Stimulated activated CD4-positive, alpha-beta T cell treated with anti-CD3 and anti-CD28 coated beads, Interleukin-15, amount 100 ng/mL, for 24 hours (primary cell): ENCODE measurements around the gene TMOD1.

Source experiments
- DNase-seq: peaks from one replicate; pipeline ENCODE4 v3.0.0-alpha.2; 2020

The TMOD1 gene

DNA sequence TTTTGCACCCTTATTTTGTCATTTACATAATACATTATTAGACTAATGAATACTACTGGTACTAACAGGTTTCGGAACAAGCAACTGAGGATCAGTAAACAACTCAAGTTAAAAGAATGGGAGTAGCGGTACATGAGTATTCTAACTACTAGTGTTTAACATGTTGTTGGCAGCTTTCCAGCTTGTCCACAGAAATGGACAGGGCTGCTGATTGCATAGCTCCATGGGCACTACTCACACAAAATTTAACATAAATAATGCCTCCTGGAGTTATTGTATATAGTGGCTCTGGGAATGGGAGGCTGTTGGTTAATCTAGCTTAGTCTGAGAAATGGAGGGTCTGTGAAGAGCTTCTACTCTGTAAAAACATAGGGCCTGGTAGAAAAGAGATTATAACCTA, 138.9 kb downstream of the TMOD1 start:
- DNase-seq = no peak

DNA sequence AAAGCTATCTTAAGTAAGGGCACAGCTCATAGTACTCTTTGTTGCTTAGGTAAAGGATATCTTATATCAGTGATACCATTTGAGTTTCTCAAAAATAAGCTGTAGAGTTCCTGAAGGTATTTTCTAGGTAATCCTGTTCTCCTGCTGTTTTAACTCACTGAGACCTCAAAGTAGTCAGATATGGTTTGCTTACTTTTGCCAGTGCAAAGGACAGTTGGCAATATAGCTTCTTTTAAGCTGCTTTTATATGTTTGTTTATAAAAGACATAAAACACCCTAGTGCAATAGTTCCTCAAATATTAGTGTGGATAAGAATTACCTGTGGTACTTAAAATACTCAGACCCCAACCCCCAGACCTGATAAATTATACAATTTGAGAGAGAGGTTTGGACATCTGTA, 144.3 kb downstream of the TMOD1 start:
- DNase-seq = no peak

DNA sequence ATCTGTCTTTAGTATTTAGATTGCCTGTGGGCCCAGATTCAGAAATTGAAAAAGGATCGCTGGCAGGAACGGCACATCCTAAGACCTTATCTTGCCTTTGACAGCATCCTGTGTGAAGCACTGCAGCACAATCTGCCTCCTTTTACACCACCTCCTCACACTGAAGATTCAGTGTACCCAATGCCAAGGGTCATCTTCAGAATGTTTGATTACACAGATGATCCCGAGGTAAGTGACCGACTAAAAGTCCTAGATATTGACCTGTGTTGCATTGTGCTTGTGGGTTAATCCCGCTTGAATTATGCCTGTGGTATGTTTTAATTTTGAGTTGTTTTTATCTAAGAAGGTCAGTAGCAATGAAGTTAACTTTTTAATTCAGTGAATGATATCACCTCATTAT, 146.5 kb downstream of the TMOD1 start:
- no peak for DNase-seq
